Measurements from ENCODE around the gene WDR11.

GRCh38 chr10:120818301-120818700 is 32.9 kb upstream of the WDR11 start:
- no peak for TF ChIP-seq CBX3 (IDR thresholded peaks at IDR 0.05; ENCODE audit: low read depth)
- no peak for TF ChIP-seq POLR2A (IDR thresholded peaks at IDR 0.05; ENCODE audit: borderline replicate concordance, extremely low read depth, insufficient read depth, insufficient read length)
- no peak for TF ChIP-seq POLR2AphosphoS5 (IDR thresholded peaks at IDR 0.05; ENCODE audit: low read depth, low read length)
- no peak for TF ChIP-seq CTCF (IDR thresholded peaks at IDR 0.05 in 2 of 3, conservative IDR thresholded peaks at IDR 0.05 in 1 of 3; ENCODE audit: borderline replicate concordance in 1 of 3, insufficient read depth in 1 of 3, low read depth in 2 of 3, low read length in 2 of 3)
- TF ChIP-seq YY1 (IDR thresholded peaks at IDR 0.05; ENCODE audit: extremely low read depth, insufficient replicate concordance, low read depth, low read length): no peak
- TF ChIP-seq ZFX (IDR thresholded peaks at IDR 0.05): no peak
- no peak for TF ChIP-seq RAD21 (IDR thresholded peaks at IDR 0.05; ENCODE audit: low read depth)
- TF ChIP-seq, protein P1, sequence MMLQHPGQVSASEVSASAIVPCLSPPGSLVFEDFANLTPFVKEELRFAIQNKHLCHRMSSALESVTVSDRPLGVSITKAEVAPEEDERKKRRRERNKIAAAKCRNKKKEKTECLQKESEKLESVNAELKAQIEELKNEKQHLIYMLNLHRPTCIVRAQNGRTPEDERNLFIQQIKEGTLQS (IDR thresholded peaks at IDR 0.05): no peak
- no peak for TF ChIP-seq ELF1 (IDR thresholded peaks at IDR 0.05; ENCODE audit: borderline replicate concordance, low read depth)
- TF ChIP-seq EGR1 (IDR thresholded peaks at IDR 0.05; ENCODE audit: low read depth): no peak
- TF ChIP-seq ZNF274 (IDR thresholded peaks at IDR 0.05; ENCODE audit: low read depth, low read length): no peak

All from HCT116 (cell line).